ENCODE measurements around the gene PRDM15. TPM values are rescaled to one million over a fixed set of nuclear protein-coding genes. Genes with fewer than 3 reads are reported as not detected.

The PRDM15 gene
- total RNA-seq, 1 donor from 2014 or later: 20.5 TPM

DNA sequence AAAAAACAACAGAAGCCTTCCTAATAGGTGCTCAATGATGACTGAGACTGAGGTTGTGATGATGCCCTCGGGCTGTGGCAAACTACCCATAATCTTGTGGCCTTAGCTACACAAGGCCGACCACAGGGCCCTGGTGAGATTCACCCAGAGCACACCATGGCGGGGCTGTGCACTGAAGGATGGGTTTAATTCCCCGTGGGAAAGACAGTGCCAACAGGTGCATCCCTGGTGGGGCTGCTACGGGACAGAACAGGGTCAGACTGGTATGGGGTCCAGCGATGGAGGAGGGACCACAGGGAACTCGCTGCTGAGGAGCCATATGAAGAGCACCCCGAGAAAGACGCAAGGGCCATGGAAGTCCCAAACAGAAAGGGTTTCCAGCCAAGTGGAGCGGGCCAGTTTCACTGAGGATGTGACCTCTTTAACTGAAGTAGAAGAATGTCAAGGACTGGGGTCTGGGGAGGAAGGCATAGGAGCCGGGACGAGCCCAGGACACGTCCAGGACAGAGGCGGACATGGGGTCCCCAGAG, 21.3 kb downstream of the PRDM15 start:
- TF ChIP-seq, protein P1, sequence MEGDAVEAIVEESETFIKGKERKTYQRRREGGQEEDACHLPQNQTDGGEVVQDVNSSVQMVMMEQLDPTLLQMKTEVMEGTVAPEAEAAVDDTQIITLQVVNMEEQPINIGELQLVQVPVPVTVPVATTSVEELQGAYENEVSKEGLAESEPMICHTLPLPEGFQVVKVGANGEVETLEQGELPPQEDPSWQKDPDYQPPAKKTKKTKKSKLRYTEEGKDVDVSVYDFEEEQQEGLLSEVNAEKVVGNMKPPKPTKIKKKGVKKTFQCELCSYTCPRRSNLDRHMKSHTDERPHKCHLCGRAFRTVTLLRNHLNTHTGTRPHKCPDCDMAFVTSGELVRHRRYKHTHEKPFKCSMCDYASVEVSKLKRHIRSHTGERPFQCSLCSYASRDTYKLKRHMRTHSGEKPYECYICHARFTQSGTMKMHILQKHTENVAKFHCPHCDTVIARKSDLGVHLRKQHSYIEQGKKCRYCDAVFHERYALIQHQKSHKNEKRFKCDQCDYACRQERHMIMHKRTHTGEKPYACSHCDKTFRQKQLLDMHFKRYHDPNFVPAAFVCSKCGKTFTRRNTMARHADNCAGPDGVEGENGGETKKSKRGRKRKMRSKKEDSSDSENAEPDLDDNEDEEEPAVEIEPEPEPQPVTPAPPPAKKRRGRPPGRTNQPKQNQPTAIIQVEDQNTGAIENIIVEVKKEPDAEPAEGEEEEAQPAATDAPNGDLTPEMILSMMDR (IDR thresholded peaks at IDR 0.05): no peak
- intact Hi-C loops (cut with DNase I): no loop called here
- peaks cover 13 to 44% of the 10 kb centered on the region in 2 donors for H3K36me3 ChIP-seq

DNA sequence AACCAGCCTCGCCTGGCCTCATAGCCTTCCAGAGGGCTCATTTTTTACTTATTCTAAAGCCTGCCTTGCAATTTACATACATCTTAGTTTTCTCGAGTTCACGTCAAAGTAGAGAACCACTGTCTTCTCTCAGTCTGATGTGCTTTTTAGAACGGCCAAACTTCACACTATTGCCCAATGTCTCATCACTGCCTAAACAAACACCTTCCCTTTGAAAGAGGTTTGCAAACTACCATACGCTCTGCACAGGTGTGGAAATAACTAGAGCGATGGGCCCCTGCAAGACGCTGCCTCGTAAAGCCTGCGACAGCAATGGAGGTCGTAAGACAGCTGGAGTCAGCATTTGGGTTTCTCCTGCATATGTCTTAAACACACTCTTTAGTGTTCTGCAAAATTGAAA, 22.6 kb downstream of the PRDM15 start:
- TF ChIP-seq, protein P1 (IDR thresholded peaks at IDR 0.05): no peak
- no peaks in the 10 kb centered on the region for H3K27me3 ChIP-seq
- H3K9me3 ChIP-seq: no peaks in the 10 kb centered on the region
- peaks cover 13 to 47% of the 10 kb centered on the region in 2 donors for H3K36me3 ChIP-seq
- no peak overlapping the region for H3K27ac ChIP-seq
- no peak overlapping the region for H3K4me3 ChIP-seq
- DNase-seq (ENCODE audit: low spot score in 2 of 2): no peak
- H3K4me1 ChIP-seq: no peaks in the 10 kb centered on the region
- intact Hi-C loops (cut with DNase I): no loop called here

More for the DNA sequence above, 21.3 kb downstream of the PRDM15 start:
- H3K27me3 ChIP-seq: no peaks in the 10 kb centered on the region
- DNase-seq (ENCODE audit: low spot score in 2 of 2): no peak
- no peak overlapping the region for H3K27ac ChIP-seq
- H3K4me3 ChIP-seq: no peak overlapping the region
- no peaks in the 10 kb centered on the region for H3K4me1 ChIP-seq
- H3K9me3 ChIP-seq: no peaks in the 10 kb centered on the region

DNA sequence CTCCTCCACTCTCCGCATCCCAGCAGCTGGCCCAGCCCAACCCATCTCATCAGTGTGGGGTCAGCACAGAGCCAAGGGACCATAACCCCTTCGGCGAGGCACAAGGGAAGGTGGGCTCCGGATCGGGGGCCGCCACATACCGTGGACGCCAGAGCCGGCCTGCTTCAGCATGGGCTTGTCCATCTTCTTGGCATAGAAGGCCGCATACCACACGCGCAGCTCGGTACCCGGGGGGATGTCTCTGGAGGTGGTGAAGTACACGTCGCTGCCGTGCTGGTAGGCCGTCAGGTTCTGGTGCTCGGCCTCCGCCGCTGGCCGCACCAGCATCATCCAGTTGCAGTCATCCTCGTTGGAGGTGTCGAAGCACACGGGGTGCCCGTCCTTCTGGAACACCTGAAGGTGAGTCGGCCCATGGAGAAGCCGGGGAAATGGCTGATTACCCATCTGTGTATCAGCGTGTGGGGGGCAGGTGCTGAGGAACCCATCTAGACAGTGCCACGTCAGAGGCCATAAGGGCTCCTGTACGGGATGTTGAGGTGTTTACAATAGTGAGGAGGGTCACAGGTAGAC, 24.6 kb downstream of the PRDM15 start:
- no peaks in the 10 kb centered on the region for H3K27me3 ChIP-seq
- TF ChIP-seq, protein P1 (IDR thresholded peaks at IDR 0.05): no peak
- H3K4me3 ChIP-seq: no peak overlapping the region
- H3K36me3 ChIP-seq: peaks cover 13 to 45% of the 10 kb centered on the region in 2 donors
- H3K4me1 ChIP-seq: no peaks in the 10 kb centered on the region
- intact Hi-C loops (cut with DNase I): no loop called here
- DNase-seq (ENCODE audit: low spot score in 2 of 2): no peak
- H3K9me3 ChIP-seq: no peaks in the 10 kb centered on the region
- H3K27ac ChIP-seq: no peak overlapping the region

DNA sequence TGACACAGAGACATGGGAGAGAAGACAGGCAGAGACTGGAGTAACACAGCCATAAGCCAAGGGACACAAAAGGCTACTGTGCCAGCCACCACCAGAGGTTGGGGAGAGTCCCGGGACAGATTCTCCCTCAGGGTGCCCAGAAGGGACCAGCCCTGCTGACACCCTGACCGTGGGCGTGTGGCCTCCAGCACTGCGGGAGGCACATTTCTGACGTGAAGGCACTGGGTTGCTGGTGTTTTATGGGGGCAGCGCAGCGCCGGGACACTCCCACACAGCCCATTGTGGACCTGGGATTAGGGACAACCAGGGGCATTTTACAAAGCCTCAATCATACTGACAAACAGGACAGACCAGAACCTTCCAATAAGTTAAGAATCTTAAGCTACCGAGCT, 26.2 kb downstream of the PRDM15 start:
- H3K27me3 ChIP-seq: no peaks in the 10 kb centered on the region
- DNase-seq (ENCODE audit: low spot score in 2 of 2): no peak
- H3K27ac ChIP-seq: no peak overlapping the region
- peaks cover 9 to 34% of the 10 kb centered on the region in 2 donors for H3K36me3 ChIP-seq
- intact Hi-C loops (cut with DNase I): no loop called here
- no peaks in the 10 kb centered on the region for H3K9me3 ChIP-seq
- H3K4me3 ChIP-seq: no peak overlapping the region
- TF ChIP-seq, protein P1 (IDR thresholded peaks at IDR 0.05): no peak
- H3K4me1 ChIP-seq: no peaks in the 10 kb centered on the region

DNA sequence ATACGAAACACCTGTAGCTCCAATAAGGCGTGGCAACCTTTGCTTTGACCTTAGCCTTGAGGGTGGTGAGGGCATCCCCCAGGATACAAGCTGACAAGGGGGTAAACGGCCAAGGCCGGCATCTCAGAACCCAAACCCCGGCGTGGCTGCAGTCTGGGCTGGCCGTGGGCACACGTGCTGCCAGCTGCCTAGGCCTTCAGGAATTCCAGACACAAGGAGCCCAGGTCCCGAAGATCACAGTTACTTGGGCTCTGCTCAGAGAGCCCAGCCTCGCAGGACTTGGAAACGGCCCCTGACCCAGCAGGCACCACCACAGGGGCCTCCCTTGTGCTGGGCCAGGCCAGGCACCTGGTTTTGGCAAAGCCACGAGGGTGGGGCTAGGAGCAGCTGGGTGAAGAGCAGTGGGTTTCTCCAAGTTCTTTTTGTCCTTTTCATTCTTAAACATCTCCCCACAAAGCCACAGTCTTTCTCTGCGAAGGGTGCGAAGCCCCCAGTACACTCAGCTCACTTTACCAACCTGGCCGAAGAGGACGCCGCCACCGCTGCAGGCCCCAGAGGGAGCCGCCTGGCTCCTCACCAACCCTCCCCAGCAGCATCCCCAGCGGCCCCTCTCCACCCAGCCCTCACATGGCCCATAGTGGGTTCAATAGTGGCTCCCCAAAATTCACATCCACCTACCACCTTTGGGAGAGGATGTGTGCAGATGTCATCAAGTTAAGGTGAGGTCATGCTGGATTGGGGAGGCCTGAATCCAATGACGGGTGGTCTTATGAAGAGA, 26.8 kb downstream of the PRDM15 start:
- Histone ChIP-seq H3K4me1 (no peaks in the 10 kb centered on the region), H3K27ac (no peak overlapping the region), H3K9me3 (no peaks in the 10 kb centered on the region), H3K36me3 (peaks cover 9 to 28% of the 10 kb centered on the region in 2 donors), H3K27me3 (no peaks in the 10 kb centered on the region), H3K4me3 (no peak overlapping the region)
- intact Hi-C loops (cut with DNase I): no loop called here
- no peak for DNase-seq (ENCODE audit: low spot score in 2 of 2)
- TF ChIP-seq, protein P1 (IDR thresholded peaks at IDR 0.05): no peak

Data from ascending aorta (tissue), 2 donors.